Erythroblast (primary cell): ENCODE results near the gene PDGFD.

ENCODE experiments used
- GATA1 ChIP-seq: IDR thresholded peaks from 2 replicates; pipeline ENCODE4 v1.6.1; 2011; ENCODE audit warnings: low read depth, mild to moderate bottlenecking, control low read depth, low read length, moderate library complexity
- POLR2A ChIP-seq: IDR thresholded peaks from 2 replicates; pipeline ENCODE4 v1.6.1; 2011; ENCODE audit warnings: mild to moderate bottlenecking, low read length

DNA sequence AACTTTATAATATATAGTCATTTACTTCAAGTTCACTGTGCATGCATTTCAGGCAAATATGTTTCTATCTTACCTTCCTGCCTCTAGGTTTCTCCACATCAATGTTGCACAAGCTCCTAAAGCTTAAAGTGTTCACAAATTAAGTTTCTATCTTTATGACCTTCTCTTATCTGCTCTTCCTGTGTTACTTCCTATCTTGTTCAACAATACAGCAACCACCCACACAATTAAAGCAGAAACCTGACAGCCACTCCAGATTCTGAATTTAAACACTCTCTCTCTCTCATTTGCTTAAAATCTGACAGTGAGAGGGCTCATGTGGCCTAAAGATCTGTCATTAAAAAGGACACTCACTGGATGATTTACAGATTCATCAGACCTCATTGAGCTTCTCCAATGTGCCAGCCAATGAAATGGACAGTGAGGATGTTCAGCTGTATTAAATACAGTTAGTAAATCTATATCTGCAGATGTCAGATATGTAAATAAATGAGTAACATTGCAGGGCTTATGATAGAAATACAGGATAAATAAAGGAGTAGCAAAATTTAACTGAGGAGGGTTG, 10.9 kb downstream of the PDGFD start:
- no peak for TF ChIP-seq POLR2A
- TF ChIP-seq GATA1, result no peak
